ENCODE results near the gene PODN. TPM values are rescaled to one million over a fixed set of nuclear protein-coding genes. Genes with fewer than 3 reads are reported as not detected.
A peak's percentile ranks its signal among the peaks of the same experiment; 100 is the strongest.

PODN gene
- total RNA-seq, 1 experiment from 2014 or later = not detected

- Histone ChIP-seq H3K27me3 (ENCODE audit: insufficient read depth, low read depth) (no peaks in the 10 kb centered on the region), H3K9me2 (ENCODE audit: insufficient read depth) (no peaks in the 10 kb centered on the region), H3K9me3 (ENCODE audit: insufficient read depth, low read depth) (no peaks in the 10 kb centered on the region), H4K20me1 (ENCODE audit: insufficient read depth) (no peaks in the 10 kb centered on the region), H3K36me3 (ENCODE audit: low read depth) (no peaks in the 10 kb centered on the region), H2AFZ (no peak overlapping the region), H3K4me1 (replicated peaks; ENCODE audit: insufficient read depth) (peaks cover 45% of the 10 kb centered on the region), H3K79me2 (ENCODE audit: low read depth) (no peaks in the 10 kb centered on the region), H3K4me3 (no peak overlapping the region), H3K4me2 (peak overlapping the region; percentile 14), H3F3A (ENCODE audit: insufficient read depth, low read depth) (peaks cover 30% of the 10 kb centered on the region), H3K27ac (no peak overlapping the region)
- intact Hi-C loops (cut with micrococcal nuclease; ENCODE audit: unreplicated experiment) = loop anchor here (1.0 kb wide), 1 partner anchor 59 kb away; no protein-coding TSS in a partner anchor
- DNase-seq = peak; percentile 54 to 91
- no TSS peak for BruUV-seq (replicated peaks)
- TF ChIP-seq CTCF (conservative IDR thresholded peaks at IDR 0.05) = no peak
- no peak for TF ChIP-seq EZH2 (IDR thresholded peaks at IDR 0.05; ENCODE audit: low read depth)
- POLR2A ChIA-PET (ENCODE audit: unreplicated experiment) = interaction anchor here (0.7 kb wide), 1 partner anchor 38 kb away, joined by 7 read pairs; no protein-coding TSS in a partner anchor
- CTCF ChIA-PET = interaction anchor here (0.6 kb wide), 1 partner anchor 16 kb away, joined by 4 read pairs; no protein-coding TSS in a partner anchor
Measured at GRCh38 chr1:53107570-53108322, 45.7 kb downstream of the PODN start.

- no peak for DNase-seq
- Histone ChIP-seq H3K9me2 (ENCODE audit: insufficient read depth) (no peaks in the 10 kb centered on the region), H3F3A (ENCODE audit: insufficient read depth, low read depth) (peaks cover 30% of the 10 kb centered on the region), H3K27ac (no peak overlapping the region), H3K4me3 (no peak overlapping the region), H4K20me1 (ENCODE audit: insufficient read depth) (no peaks in the 10 kb centered on the region), H3K27me3 (ENCODE audit: insufficient read depth, low read depth) (no peaks in the 10 kb centered on the region), H2AFZ (no peak overlapping the region), H3K4me2 (no peak overlapping the region), H3K9me3 (ENCODE audit: insufficient read depth, low read depth) (no peaks in the 10 kb centered on the region), H3K4me1 (replicated peaks; ENCODE audit: insufficient read depth) (peaks cover 49% of the 10 kb centered on the region), H3K36me3 (ENCODE audit: low read depth) (no peaks in the 10 kb centered on the region), H3K79me2 (ENCODE audit: low read depth) (no peaks in the 10 kb centered on the region)
- POLR2A ChIA-PET (ENCODE audit: unreplicated experiment) = no interaction called here
- TF ChIP-seq EZH2 (IDR thresholded peaks at IDR 0.05; ENCODE audit: low read depth) (no peak), CTCF (conservative IDR thresholded peaks at IDR 0.05) (no peak)
- intact Hi-C loops (cut with micrococcal nuclease; ENCODE audit: unreplicated experiment) = no loop called here
- CTCF ChIA-PET = no interaction called here
- no TSS peak for BruUV-seq (replicated peaks)
Measured at GRCh38 chr1:53108646-53109580, 46.9 kb downstream of the PODN start.

- Histone ChIP-seq H3K9me2 (ENCODE audit: insufficient read depth) (no peaks in the 10 kb centered on the region), H3K27ac (no peak overlapping the region), H3K4me1 (replicated peaks; ENCODE audit: insufficient read depth) (peaks cover 50% of the 10 kb centered on the region), H3K4me2 (peak overlapping the region; percentile 42), H2AFZ (no peak overlapping the region), H3K9me3 (ENCODE audit: insufficient read depth, low read depth) (no peaks in the 10 kb centered on the region), H3K4me3 (no peak overlapping the region), H4K20me1 (ENCODE audit: insufficient read depth) (no peaks in the 10 kb centered on the region), H3F3A (ENCODE audit: insufficient read depth, low read depth) (peaks cover 30% of the 10 kb centered on the region), H3K36me3 (ENCODE audit: low read depth) (no peaks in the 10 kb centered on the region), H3K27me3 (ENCODE audit: insufficient read depth, low read depth) (no peaks in the 10 kb centered on the region), H3K79me2 (ENCODE audit: low read depth) (no peaks in the 10 kb centered on the region)
- DNase-seq = no peak
- POLR2A ChIA-PET (ENCODE audit: unreplicated experiment) = no interaction called here
- CTCF ChIA-PET = no interaction called here
- intact Hi-C loops (cut with micrococcal nuclease; ENCODE audit: unreplicated experiment) = no loop called here
- no TSS peak for BruUV-seq (replicated peaks)
- TF ChIP-seq EZH2 (IDR thresholded peaks at IDR 0.05; ENCODE audit: low read depth) (no peak), CTCF (conservative IDR thresholded peaks at IDR 0.05) (no peak)
Measured at GRCh38 chr1:53110370-53111072, 48.5 kb downstream of the PODN start.
